ENCODE results near the gene CGB2.

CGB2 gene

DNA sequence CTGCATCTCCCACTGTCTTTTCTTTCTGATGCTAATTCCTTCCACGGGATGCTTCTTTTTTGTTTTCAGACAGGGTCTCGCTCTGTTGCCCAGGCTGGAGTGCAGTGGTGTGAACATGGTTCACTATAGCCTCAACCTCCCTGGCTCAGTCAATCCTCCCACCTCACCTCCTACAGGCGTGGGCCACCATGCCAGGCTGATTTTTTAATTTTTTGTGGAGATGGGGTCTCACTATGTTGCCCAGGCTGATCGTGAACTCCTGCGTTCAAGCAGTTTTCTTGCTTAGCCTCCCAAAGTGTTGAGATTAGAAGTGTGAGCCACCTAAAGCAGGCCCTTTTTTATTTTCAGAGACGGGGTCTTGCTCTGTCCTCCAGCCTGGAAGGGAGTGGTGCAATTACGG is 43.4 kb upstream of the CGB2 start:
- Histone ChIP-seq H3K79me2 (peaks cover 9% of the 10 kb centered on the region), H3K4me1 (no peaks in the 10 kb centered on the region), H3K4me2 (ENCODE audit: low read length) (no peak overlapping the region), H3K9me3 (ENCODE audit: control insufficient read depth, low read length) (no peaks in the 10 kb centered on the region), H3K36me3 (ENCODE audit: control insufficient read depth, insufficient read depth, low read length) (no peaks in the 10 kb centered on the region), H3K27ac (no peak overlapping the region), H3K9ac (no peak overlapping the region), H3K27me3 (ENCODE audit: control insufficient read depth, insufficient read depth, low read length) (no peaks in the 10 kb centered on the region), H3K4me3 (ENCODE audit: low read depth, low read length) (no peak overlapping the region), H2AFZ (no peak overlapping the region)
- TF ChIP-seq, protein P1, sequence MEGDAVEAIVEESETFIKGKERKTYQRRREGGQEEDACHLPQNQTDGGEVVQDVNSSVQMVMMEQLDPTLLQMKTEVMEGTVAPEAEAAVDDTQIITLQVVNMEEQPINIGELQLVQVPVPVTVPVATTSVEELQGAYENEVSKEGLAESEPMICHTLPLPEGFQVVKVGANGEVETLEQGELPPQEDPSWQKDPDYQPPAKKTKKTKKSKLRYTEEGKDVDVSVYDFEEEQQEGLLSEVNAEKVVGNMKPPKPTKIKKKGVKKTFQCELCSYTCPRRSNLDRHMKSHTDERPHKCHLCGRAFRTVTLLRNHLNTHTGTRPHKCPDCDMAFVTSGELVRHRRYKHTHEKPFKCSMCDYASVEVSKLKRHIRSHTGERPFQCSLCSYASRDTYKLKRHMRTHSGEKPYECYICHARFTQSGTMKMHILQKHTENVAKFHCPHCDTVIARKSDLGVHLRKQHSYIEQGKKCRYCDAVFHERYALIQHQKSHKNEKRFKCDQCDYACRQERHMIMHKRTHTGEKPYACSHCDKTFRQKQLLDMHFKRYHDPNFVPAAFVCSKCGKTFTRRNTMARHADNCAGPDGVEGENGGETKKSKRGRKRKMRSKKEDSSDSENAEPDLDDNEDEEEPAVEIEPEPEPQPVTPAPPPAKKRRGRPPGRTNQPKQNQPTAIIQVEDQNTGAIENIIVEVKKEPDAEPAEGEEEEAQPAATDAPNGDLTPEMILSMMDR (IDR thresholded peaks at IDR 0.05) = no peak

DNA sequence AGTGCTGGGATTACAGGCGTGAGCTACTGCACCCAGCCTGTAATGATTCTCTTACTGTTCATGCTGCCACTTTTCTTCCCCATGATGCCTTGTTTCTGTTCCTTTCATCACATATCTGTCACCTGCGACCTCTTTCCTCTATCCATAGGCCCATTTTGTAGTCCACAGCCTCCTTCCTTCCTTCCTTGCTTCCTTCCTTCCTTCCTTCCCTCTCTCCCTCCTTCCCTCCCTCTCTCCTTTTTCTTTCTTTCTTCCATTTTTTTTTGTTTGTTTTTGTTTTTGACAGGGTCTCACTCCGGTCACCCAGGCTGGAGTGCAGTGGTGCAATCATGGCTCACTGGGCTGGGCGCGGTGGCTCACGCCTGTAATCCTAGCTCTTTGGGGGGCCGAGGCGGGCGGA is 42.8 kb upstream of the CGB2 start:
- Histone ChIP-seq H3K9ac (no peak overlapping the region), H3K27me3 (ENCODE audit: control insufficient read depth, insufficient read depth, low read length) (no peaks in the 10 kb centered on the region), H3K79me2 (peaks cover 9% of the 10 kb centered on the region), H2AFZ (no peak overlapping the region), H3K9me3 (ENCODE audit: control insufficient read depth, low read length) (no peaks in the 10 kb centered on the region), H3K27ac (no peak overlapping the region), H3K36me3 (ENCODE audit: control insufficient read depth, insufficient read depth, low read length) (no peaks in the 10 kb centered on the region), H3K4me2 (ENCODE audit: low read length) (no peak overlapping the region), H3K4me1 (no peaks in the 10 kb centered on the region), H3K4me3 (ENCODE audit: low read depth, low read length) (no peak overlapping the region)
- TF ChIP-seq, protein P1 (IDR thresholded peaks at IDR 0.05) = no peak

DNA sequence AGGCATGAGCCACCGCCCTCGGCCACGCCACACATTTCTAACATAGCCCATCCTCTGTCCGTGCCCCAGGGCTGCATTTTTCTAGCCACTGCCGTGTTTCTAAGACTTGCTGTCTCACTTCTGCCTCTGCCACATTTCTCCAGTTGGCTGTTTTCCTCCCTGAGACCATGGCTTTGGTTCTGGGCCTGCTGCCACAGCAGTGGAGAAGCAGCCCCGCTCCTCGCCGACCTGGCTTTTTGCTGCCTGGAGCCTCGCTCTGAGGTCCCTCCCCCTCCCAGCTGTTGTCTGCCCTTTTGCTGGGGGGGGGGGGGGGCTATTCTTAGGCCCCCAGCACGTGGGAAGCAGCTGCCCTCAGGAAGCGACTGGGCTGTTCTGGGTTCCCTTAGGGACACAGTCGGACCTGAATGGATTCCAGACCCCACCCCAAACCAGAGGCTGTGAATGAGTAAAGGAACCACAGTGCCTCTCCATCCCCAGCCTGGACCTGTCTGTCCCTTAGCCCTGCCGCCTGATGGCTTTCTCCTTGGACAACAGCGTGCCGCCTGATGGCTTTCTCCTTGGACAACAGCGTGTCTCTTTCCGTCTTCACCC is 41.9 kb upstream of the CGB2 start:
- Histone ChIP-seq H3K79me2 (peaks cover 15% of the 10 kb centered on the region), H2AFZ (no peak overlapping the region), H3K9me3 (ENCODE audit: control insufficient read depth, low read length) (no peaks in the 10 kb centered on the region), H3K27me3 (ENCODE audit: control insufficient read depth, insufficient read depth, low read length) (no peaks in the 10 kb centered on the region), H3K4me3 (ENCODE audit: low read depth, low read length) (no peak overlapping the region), H3K9ac (no peak overlapping the region), H3K4me1 (no peaks in the 10 kb centered on the region), H3K27ac (no peak overlapping the region), H3K4me2 (ENCODE audit: low read length) (no peak overlapping the region), H3K36me3 (ENCODE audit: control insufficient read depth, insufficient read depth, low read length) (no peaks in the 10 kb centered on the region)
- TF ChIP-seq, protein P1 (IDR thresholded peaks at IDR 0.05) = no peak

DNA sequence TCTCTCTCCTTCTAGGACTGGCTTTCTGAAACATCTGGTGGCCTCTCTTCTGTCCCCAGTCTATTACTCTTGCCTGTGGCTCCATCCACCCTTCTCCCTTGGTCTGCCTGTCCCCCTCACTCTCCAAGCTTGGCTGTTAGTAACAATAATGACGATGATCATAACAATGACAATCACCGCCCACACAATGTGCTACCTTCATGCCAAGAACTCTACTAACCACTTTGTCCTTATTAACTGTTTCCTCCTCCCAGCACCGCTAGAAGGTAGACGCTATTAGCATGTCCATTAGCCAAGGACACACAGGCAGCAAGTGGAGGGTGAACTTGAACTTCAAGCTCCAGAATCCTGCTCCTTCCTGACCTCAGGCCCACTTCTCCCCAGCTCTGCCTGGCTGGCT is 41.3 kb upstream of the CGB2 start:
- H3K27ac ChIP-seq = no peak overlapping the region
- H3K9me3 ChIP-seq (ENCODE audit: control insufficient read depth, low read length) = no peaks in the 10 kb centered on the region
- TF ChIP-seq, protein P1 (IDR thresholded peaks at IDR 0.05) = no peak
- no peak overlapping the region for H3K4me2 ChIP-seq (ENCODE audit: low read length)
- no peaks in the 10 kb centered on the region for H3K36me3 ChIP-seq (ENCODE audit: control insufficient read depth, insufficient read depth, low read length)
- peaks cover 16% of the 10 kb centered on the region for H3K79me2 ChIP-seq
- no peak overlapping the region for H2AFZ ChIP-seq
- H3K27me3 ChIP-seq (ENCODE audit: control insufficient read depth, insufficient read depth, low read length) = no peaks in the 10 kb centered on the region
- no peak overlapping the region for H3K9ac ChIP-seq
- no peak overlapping the region for H3K4me3 ChIP-seq (ENCODE audit: low read depth, low read length)
- no peaks in the 10 kb centered on the region for H3K4me1 ChIP-seq

DNA sequence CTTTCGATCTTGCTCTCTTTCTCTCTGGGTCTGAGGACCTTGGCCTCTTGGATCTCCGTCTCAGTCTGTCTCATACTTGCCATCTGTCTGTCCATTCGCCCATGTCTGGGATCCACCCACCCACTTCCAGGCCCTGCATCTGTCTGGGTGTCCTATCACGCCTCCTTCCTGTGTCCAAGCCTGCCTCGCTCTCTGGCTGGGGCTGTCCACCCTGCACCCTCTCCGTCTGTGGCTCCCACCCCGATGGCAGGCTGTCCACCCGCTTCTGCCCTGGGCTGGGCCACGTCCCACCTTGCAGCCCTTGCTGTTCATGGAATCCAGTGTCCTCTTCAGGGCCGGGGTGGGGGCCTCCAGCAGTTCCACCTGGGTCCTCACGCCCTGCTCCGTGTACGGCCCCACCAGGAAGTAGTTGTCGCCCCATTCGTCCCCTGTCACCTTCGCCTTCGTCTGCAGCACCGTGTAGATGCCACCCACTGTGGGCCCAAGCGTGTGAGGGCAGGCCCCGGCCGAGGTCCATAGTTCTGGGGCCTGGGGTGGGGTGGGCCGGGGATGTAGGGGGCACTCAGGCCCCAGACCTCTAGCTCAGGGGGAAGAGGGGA is 40.6 kb upstream of the CGB2 start:
- Histone ChIP-seq H3K9ac (no peak overlapping the region), H3K4me1 (no peaks in the 10 kb centered on the region), H3K4me3 (ENCODE audit: low read depth, low read length) (no peak overlapping the region), H2AFZ (no peak overlapping the region), H3K27me3 (ENCODE audit: control insufficient read depth, insufficient read depth, low read length) (no peaks in the 10 kb centered on the region), H3K79me2 (peaks cover 16% of the 10 kb centered on the region), H3K36me3 (ENCODE audit: control insufficient read depth, insufficient read depth, low read length) (no peaks in the 10 kb centered on the region), H3K27ac (no peak overlapping the region), H3K9me3 (ENCODE audit: control insufficient read depth, low read length) (no peaks in the 10 kb centered on the region), H3K4me2 (ENCODE audit: low read length) (no peak overlapping the region)
- TF ChIP-seq, protein P1 (IDR thresholded peaks at IDR 0.05) = no peak
